Mucosa of descending colon (tissue), 3 donors: ENCODE data around the gene PKP1. TPM values are rescaled to one million over a fixed set of nuclear protein-coding genes. Genes with fewer than 3 reads are reported as not detected.

Experiments
- ATAC-seq: fragments of 200-7000 bp; cut with Tn5 transposase; one replicate; pipeline ENCODE4 v1.9.1; 2020; ENCODE audit warnings: mild to moderate bottlenecking, moderate library complexity
- DNase-seq, 3 donors: peaks; one replicate each; pipeline ENCODE4 v3.0.0-alpha.2; 2020
- H3K36me3 ChIP-seq: fragments of 200-600 bp; one replicate; pipeline ENCODE4 v1.8.0; 2021; ENCODE audit warnings: low read depth, mild to moderate bottlenecking
- H3K4me1 ChIP-seq: fragments of 200-600 bp; one replicate; pipeline ENCODE4 v1.8.0; 2021; ENCODE audit warnings: low read depth, mild to moderate bottlenecking
- H3K4me3 ChIP-seq: fragments of 200-600 bp; one replicate; pipeline ENCODE4 v1.8.0; 2021; ENCODE audit warnings: mild to moderate bottlenecking
- H3K9me3 ChIP-seq: fragments of 200-600 bp; one replicate; pipeline ENCODE4 v1.8.0; 2021; ENCODE audit warnings: mild to moderate bottlenecking
- intact Hi-C, 2 donors: fragments of 100-400 bp; cut with DNase I in 1 of 2; cut with micrococcal nuclease in 1 of 2; formaldehyde crosslinking; loops; one replicate each; pipeline versions ENCODE4 v1.11.0 to v1.11.1; 2022; cut with DNase I, micrococcal nuclease
- total RNA-seq, 3 donors: library from RNA; stranded (reverse); fragmentation: NEBNext Ultra II Directional in 2 of 3; extraction: Animal tissue kit (Norgen Biotek cat#: 25700) in 2 of 3; gene quantifications; one replicate each; pipeline versions ENCODE4 v1.2.1 to v1.2.4, GENCODE V29; 2021 to 2023
- TF ChIP-seq, protein P1 (sequence below): fragments of 200-600 bp; IDR thresholded peaks from one replicate; pipeline ENCODE4 v1.8.0; 2022; ENCODE audit warnings: antibody characterized with exemption, mild to moderate bottlenecking
- donor health status: DM: no; HTN: no; CAD: no; lungs with moderate emphysema.
- donor health status: DM: no; HTN: no; CAD: no.
- donor health status: DM: no; HTN: yes; CAD: no.

PKP1 gene
- total RNA-seq, 3 donors from 2014 or later, result 0.27 to 0.41 TPM; not detected in 1

DNA sequence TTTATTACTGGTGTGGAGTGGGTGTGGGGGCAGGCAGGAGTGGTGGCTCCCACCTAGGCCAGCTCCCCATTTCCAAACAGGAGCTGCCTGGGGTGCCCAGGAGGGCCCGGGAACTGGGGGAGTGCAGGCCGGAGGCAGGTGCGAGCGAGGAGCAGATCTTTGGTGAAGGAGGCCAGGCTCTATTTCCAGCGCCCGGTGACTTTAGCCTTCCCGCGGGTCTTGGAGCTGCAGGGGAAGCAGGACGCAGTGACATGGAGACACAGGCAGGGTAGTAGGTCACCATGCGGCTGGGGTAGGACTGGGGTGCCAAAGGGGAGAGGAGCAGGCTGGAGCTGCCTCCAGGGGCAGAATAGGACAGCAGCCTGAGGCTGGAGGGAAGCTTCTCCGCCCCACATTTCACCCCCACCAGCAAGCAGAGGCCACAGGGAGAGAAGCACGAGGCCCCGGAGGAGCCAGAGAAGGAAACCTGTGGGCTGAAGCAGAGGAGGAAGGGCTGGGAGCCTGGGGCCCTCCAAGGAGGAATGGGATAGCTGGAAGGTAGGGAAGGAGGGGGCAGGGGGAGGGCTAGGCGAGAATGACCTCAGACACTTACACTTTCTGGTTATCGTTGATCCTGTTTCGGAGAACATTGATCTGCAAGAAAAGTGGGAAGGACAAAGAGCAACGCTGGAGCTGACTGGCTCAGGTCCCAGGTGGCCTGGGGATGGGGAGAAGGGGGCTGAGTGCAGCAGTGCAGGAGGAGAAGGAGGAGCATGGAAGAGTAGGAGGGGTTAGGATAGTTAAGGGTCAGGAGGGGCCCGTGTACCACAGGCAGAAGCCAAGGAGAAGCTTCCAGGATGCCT is 75.9 kb downstream of the PKP1 start:
- H3K36me3 ChIP-seq, result no peaks in the 10 kb centered on the region
- no peaks in the 10 kb centered on the region for H3K9me3 ChIP-seq
- no peak for ATAC-seq
- no peaks in the 10 kb centered on the region for H3K4me1 ChIP-seq
- TF ChIP-seq, protein P1, sequence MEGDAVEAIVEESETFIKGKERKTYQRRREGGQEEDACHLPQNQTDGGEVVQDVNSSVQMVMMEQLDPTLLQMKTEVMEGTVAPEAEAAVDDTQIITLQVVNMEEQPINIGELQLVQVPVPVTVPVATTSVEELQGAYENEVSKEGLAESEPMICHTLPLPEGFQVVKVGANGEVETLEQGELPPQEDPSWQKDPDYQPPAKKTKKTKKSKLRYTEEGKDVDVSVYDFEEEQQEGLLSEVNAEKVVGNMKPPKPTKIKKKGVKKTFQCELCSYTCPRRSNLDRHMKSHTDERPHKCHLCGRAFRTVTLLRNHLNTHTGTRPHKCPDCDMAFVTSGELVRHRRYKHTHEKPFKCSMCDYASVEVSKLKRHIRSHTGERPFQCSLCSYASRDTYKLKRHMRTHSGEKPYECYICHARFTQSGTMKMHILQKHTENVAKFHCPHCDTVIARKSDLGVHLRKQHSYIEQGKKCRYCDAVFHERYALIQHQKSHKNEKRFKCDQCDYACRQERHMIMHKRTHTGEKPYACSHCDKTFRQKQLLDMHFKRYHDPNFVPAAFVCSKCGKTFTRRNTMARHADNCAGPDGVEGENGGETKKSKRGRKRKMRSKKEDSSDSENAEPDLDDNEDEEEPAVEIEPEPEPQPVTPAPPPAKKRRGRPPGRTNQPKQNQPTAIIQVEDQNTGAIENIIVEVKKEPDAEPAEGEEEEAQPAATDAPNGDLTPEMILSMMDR, result no peak
- H3K4me3 ChIP-seq, result no peak overlapping the region
- no peak for DNase-seq
- intact Hi-C loops, result no loop called here

DNA sequence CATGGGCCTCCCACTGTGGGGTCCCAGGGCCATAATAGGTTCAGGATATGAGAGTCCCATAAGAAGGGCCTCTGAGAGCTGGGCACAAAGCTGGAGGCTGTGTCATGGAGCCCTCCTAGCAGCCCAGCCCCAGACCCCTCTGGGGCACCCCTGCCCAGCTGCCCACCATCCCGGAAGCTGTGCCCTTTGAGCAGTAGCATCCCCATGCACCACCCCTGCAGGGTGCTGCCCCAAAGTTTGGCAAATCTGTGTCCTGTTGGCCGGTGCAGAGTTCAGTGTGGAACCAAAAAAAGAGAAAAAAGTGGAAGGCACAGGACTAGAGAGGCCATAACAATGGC is 76.5 kb downstream of the PKP1 start:
- Histone ChIP-seq H3K9me3 (no peaks in the 10 kb centered on the region), H3K36me3 (no peaks in the 10 kb centered on the region), H3K4me3 (no peak overlapping the region), H3K4me1 (no peaks in the 10 kb centered on the region)
- DNase-seq, result no peak
- ATAC-seq, result no peak
- intact Hi-C loops, result loop anchor here (2.0 to 5.0 kb wide), 2 partner anchors 105 to 108 kb away; no protein-coding TSS in a partner anchor
- TF ChIP-seq, protein P1, result no peak

DNA sequence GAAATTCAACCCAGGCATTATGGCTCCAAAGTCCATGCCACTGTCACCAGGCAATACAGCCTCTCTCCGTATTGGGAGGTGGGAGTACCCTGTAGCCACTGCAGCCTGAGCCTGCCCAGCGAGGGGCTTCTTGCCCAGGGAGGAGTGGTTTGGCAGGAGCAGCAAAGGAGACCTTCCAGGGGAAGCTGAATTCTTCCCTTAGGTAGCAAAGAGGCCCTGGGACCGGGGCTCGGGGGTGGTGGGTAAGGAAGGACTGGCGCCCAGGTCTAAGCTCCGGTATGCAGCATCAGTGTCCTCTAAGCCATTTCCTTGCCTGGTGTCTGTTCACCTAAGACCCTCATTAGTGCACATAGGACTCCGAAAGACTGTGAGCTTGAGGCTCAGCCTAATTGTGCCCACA is 77.2 kb downstream of the PKP1 start:
- DNase-seq, result no peak
- no peaks in the 10 kb centered on the region for H3K9me3 ChIP-seq
- H3K36me3 ChIP-seq, result no peaks in the 10 kb centered on the region
- intact Hi-C loops, result loop anchor here (2.0 to 5.0 kb wide), 2 partner anchors 106 to 108 kb away; no protein-coding TSS in a partner anchor
- ATAC-seq, result no peak
- no peak overlapping the region for H3K4me3 ChIP-seq
- TF ChIP-seq, protein P1, result no peak
- no peaks in the 10 kb centered on the region for H3K4me1 ChIP-seq

DNA sequence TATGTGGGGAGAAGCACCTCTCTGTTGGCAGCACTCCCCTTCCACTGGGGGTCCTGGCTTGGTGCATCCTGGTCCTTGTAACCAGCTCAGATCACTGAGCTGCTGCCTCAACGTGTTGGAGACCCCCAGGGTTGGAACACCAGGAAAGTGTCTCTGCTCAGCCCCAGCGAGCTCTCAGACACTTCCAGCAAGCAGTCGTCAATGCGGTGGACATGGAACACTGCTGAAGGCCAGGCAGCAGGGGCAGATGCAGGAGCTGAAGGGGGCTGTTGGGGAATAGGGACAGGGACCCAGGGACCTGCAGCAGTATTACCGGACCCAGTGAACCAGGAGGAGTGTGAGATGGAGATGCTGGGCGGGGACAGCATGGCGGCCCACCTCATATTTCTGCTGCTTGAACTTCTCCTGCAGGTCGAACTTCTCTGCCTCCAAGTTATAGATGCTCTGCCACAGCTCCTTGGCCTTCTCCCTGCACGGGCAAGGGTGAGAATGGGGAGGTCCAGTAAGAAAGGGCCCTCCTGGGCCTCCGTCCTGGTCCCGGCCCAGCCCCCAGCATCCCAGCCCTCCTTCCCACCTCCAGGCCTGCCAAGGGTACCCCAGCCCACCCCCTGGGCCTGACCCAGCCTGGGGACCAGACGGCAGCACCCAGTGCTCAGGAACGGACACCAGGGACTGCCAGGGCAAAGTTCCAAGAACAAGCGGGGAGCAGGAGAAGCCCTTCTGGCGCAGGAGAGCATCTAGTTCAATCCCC is 77.8 kb downstream of the PKP1 start:
- ATAC-seq, result no peak

DNA sequence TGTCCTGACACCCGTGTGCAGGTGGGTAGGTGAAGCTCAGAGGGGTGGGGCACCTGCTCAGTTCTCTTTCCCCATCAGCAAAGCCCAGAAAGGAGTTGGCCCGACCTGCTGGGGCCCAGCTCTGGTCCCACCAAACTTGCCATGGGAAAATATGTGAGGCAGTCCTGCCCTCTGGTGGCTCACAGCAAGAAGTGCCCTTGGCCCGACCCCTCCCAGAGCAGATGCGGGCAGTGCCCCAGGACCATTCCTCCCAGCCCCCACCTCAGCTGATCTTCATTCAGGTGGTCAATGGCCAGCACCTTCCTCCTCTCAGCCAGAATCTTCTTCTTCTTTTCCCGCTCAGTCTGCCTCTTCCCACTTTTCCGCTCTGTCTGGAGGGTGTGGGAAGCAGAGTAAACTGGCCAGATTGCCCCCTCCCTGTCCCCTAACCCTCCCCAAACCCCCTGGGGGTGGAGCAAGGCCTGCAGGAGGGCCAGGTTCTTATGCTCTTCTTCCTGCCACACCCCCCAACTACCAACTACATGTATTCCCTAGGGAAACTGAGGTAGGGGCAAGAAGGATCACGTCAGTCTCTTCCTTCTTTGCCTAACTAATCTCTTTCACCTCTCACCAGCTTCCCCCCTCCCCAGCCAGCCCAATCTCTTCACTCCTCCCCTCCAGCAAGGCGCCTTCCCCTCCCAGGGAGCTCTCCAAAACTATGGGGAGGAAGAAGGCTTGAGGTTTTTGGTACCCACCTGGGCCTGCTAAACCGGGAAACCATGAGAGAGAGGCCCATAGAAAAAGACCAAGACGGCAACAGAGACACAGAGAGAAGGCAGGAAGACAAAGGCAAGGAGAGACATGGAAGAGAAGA is 78.6 kb downstream of the PKP1 start:
- Histone ChIP-seq H3K36me3 (no peaks in the 10 kb centered on the region), H3K9me3 (no peaks in the 10 kb centered on the region), H3K4me3 (no peak overlapping the region), H3K4me1 (no peaks in the 10 kb centered on the region)
- peak in 2 of 3 donors; percentile 47 to 49 for DNase-seq
- TF ChIP-seq, protein P1, result peak; percentile 68
- ATAC-seq, result peak; percentile 53
- intact Hi-C loops, result loop anchor here (2.0 to 5.0 kb wide), 2 partner anchors 107 to 110 kb away; no protein-coding TSS in a partner anchor

More for the DNA sequence above, 77.8 kb downstream of the PKP1 start:
- H3K9me3 ChIP-seq, result no peaks in the 10 kb centered on the region
- TF ChIP-seq, protein P1, result no peak
- H3K4me3 ChIP-seq, result no peak overlapping the region
- intact Hi-C loops, result loop anchor here (2.0 to 5.0 kb wide), 2 partner anchors 106 to 109 kb away; no protein-coding TSS in a partner anchor
- DNase-seq, result no peak
- no peaks in the 10 kb centered on the region for H3K4me1 ChIP-seq
- H3K36me3 ChIP-seq, result no peaks in the 10 kb centered on the region
